ENCODE measurements around the gene RNPS1. TPM values are rescaled to one million over a fixed set of nuclear protein-coding genes. Genes with fewer than 3 reads are reported as not detected.

The RNPS1 gene
- total RNA-seq, 4 donors from 2014 or later: 127 to 158 (median 141) TPM

DNA sequence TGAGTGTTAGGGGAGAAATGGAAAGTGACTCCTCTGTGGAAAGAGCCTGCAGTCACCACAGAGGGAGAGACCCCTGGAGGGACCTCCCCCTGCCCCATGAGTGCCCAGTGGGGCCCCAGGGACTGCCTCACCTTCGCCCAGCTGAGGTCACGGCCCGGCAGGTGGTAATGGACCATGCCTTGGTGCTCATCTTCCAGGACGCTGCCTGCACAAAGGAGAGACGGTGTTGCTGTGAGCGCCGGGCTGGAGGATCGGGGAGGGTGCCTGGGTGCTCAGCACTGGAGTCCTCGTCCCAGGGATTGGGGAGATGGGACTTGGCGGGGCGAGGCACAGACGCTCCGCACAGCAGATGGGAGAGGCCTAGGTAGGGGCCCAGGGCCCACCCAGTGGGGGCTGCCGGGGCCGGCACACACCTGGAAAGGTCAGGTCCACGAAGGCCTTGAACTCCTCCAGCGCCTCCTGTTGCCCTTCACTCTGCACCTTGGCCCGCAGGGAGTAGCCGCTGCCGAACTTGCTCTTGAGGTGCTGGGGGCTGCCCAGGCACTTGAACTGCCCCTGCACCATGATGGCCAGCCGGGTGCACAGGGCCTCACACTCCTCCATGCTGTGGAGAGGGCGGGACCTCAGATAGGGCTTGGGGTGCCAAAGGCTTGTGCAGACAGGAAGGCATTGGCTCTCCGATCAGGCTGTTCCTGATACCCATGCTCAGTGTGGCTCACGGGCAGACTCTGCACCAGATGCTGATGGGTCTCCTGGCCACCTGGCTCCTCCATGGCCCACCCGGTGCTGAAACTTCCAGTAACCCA, 9.7 kb upstream of the RNPS1 start:
- Histone ChIP-seq H3K27me3 (no peaks in the 10 kb centered on the region), H3K4me1 (no peaks in the 10 kb centered on the region), H3K9me3 (no peaks in the 10 kb centered on the region), H3K36me3 (peaks cover 10 to 33% of the 10 kb centered on the region in 2 donors), H3K27ac (no peak overlapping the region), H3K4me3 (replicated peaks in 1 of 3) (no peak overlapping the region)
- WGBS, 2 donors: 93 to 97% methylated on average over 13 to 18 of the region's 25 CpGs
- no peak for DNase-seq
- intact Hi-C loops (cut with DNase I): no loop called here
- TF ChIP-seq POLR2A (IDR thresholded peaks at IDR 0.05): no peak
- TF ChIP-seq, protein P1, sequence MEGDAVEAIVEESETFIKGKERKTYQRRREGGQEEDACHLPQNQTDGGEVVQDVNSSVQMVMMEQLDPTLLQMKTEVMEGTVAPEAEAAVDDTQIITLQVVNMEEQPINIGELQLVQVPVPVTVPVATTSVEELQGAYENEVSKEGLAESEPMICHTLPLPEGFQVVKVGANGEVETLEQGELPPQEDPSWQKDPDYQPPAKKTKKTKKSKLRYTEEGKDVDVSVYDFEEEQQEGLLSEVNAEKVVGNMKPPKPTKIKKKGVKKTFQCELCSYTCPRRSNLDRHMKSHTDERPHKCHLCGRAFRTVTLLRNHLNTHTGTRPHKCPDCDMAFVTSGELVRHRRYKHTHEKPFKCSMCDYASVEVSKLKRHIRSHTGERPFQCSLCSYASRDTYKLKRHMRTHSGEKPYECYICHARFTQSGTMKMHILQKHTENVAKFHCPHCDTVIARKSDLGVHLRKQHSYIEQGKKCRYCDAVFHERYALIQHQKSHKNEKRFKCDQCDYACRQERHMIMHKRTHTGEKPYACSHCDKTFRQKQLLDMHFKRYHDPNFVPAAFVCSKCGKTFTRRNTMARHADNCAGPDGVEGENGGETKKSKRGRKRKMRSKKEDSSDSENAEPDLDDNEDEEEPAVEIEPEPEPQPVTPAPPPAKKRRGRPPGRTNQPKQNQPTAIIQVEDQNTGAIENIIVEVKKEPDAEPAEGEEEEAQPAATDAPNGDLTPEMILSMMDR (IDR thresholded peaks at IDR 0.05): no peak

DNA sequence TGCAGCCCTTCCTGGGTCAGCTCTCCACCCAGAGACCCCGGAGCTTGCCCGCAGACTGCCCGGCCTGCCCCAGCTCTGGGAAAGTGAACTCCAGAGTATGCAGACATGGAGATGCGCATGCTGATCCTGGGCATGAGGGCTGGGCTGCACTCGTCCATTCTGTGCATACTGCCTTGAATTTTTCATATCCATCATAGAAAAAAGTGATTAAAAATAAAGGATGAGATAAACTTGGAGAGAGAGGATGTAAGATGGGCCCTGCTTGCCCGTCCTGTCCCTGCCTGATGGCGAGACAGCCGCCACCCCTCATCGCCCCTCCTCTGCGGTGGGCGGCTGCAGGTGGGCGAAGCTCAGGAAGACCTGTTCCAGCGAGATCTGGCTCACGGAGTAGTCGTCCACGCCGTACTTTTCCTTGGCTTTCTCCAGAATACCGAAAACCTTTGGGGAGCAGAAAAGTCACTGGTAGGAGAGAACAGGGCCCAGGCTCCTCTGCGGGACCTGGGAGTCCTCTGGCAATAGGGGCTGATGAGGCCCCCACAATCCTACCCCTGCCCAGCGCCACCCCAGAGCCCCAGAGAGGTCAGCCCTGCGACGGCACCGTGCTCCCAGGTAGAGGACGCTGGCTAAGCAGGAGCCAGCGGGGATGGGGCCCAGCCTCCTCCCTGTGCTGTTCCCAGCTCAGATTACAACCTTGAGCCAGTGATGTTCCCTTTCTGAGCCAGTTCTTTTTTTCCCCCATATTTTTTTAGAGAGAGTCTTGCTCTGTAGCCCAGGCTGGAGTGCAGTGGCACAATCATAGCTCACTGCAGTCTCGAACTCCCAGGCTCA, 8.7 kb upstream of the RNPS1 start:
- WGBS, 2 donors: 80 to 87% methylated on average over 23 to 25 of the region's 26 CpGs
- DNase-seq: no peak
- TF ChIP-seq, protein P1 (IDR thresholded peaks at IDR 0.05): no peak
- TF ChIP-seq POLR2A (IDR thresholded peaks at IDR 0.05): no peak
- Histone ChIP-seq H3K27me3 (no peaks in the 10 kb centered on the region), H3K27ac (no peak overlapping the region), H3K4me1 (no peaks in the 10 kb centered on the region), H3K9me3 (no peaks in the 10 kb centered on the region), H3K4me3 (replicated peaks in 1 of 3) (no peak overlapping the region), H3K36me3 (peaks cover 10 to 33% of the 10 kb centered on the region in 2 donors)
- intact Hi-C loops (cut with DNase I): no loop called here

DNA sequence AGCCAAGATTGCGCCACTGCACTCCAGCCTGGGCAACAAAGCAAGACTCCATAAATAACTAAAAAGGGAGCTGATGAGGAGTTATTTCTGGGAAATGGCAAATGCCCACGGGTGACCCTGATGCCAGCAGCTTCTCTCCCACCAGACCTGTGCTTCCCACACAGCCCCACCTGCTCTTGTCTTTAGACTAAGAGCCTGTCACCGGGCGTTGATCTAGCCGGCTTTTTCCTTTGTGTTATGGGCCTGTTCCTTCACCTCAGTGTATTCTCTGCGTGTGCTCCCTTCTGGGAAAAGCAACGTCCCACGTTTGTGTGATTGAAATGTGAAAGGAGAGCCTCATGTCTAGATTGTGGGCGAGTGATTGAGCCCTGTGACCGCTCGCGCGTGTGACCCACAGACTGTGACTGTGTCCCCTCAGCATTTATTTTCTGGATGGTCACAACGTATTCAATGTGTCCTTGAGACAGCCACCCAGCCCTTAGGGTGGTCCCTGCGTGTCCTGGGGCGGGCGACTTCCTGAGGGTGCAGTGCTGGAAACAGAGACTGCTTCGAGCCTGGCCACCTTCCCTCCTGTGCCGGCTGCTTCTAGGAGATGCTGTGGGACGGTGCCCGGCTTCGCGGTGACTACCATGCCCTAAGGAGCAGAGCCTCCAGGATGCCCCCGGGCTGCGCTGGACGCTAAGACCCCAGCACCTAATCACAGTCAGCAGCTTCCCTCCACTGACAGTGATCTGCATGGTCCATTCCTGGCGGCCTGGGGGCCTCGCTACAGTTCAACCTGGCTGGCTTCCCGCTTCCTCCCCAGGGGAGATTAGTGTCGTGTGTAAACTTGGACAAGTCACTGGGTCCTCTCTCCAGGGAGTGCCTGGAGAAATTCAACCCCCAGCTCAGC, 7.8 kb upstream of the RNPS1 start:
- WGBS, 2 donors: 84 to 89% methylated on average over 26 to 29 of the region's 30 CpGs
- TF ChIP-seq, protein P1 (IDR thresholded peaks at IDR 0.05): no peak
- TF ChIP-seq POLR2A (IDR thresholded peaks at IDR 0.05): no peak
- Histone ChIP-seq H3K9me3 (no peaks in the 10 kb centered on the region), H3K27ac (no peak overlapping the region), H3K36me3 (peaks cover 6 to 27% of the 10 kb centered on the region in 2 donors), H3K27me3 (no peaks in the 10 kb centered on the region), H3K4me1 (no peaks in the 10 kb centered on the region), H3K4me3 (replicated peaks in 1 of 3) (no peak overlapping the region)
- intact Hi-C loops (cut with DNase I): no loop called here
- DNase-seq: no peak

DNA sequence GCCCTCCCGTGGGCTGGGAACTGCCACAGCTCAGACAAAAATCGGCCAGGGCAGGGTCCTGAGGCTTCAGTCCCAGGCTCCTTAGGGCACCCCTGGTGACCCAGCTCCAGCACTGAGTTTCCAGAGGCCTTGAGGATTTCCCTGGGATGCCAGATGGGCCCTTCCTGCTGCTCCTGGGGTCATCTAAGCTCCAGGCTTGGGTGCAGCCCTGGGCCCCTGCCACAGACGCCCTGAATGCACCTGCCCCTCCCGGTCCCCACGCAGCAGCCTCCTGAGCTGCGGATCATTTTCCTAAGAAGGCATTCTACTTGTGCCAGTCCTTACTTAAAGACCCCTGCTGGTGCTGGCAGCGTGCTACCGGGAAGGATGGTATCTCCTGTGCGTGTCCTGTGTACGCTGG, 6.0 kb upstream of the RNPS1 start:
- Histone ChIP-seq H3K27ac (no peak overlapping the region), H3K27me3 (no peaks in the 10 kb centered on the region), H3K36me3 (peaks cover 3 to 18% of the 10 kb centered on the region in 2 donors), H3K4me1 (peaks cover 7 to 9% of the 10 kb centered on the region in 2 donors), H3K9me3 (no peaks in the 10 kb centered on the region), H3K4me3 (replicated peaks in 1 of 3) (no peak overlapping the region)
- 86 to 93% methylated on average over 6 to 8 of the region's 10 CpGs for WGBS, 2 donors
- intact Hi-C loops (cut with DNase I): no loop called here
- TF ChIP-seq, protein P1 (IDR thresholded peaks at IDR 0.05): no peak
- no peak for TF ChIP-seq POLR2A (IDR thresholded peaks at IDR 0.05)
- no peak for DNase-seq

Data from thyroid gland (tissue), 4 donors.